SK-N-MC (cell line): ENCODE results near the gene RAP1GDS1.

ENCODE experiments used
- FOXP2 ChIP-seq: optimal IDR thresholded peaks from 2 replicates; pipeline ENCODE3; 2011; ENCODE audit warnings: mild to moderate bottlenecking, moderate library complexity; ENCODE audit not compliant: insufficient read depth; ENCODE audit errors: extremely low read length, control extremely low read depth
- POLR2AphosphoS5 ChIP-seq: IDR thresholded peaks from 2 replicates; pipeline ENCODE4 v1.6.1; 2012; ENCODE audit warnings: mild to moderate bottlenecking, low read depth, low read length, borderline replicate concordance

- TF ChIP-seq FOXP2, result no peak
- no peak for TF ChIP-seq POLR2AphosphoS5
Measured at GRCh38 chr4:98363431-98363830, 102.2 kb downstream of the RAP1GDS1 start.
